ENCODE data around the gene KLK8.

The KLK8 gene

GRCh38 chr19:50947123-50947522 is 54.3 kb downstream of the KLK8 start:
- FAIRE-seq = no peak
- TF ChIP-seq CTCF (IDR thresholded peaks at IDR 0.05; ENCODE audit: insufficient read depth, missing control alignments) = no peak
- DNase-seq (ENCODE audit: insufficient read length, low spot score) = no peak

Measured in D721Med (cell line).